ENCODE data around the gene ILF2.

Gene ILF2

GRCh38 chr1:153659656-153660055 lies 11.1 kb downstream of the ILF2 start:
- peaks cover 4 to 6% of the 10 kb centered on the region in 2 donors for H3K4me1 ChIP-seq (ENCODE audit: control insufficient read depth in 2 of 2, insufficient read depth in 1 of 2, low read depth in 1 of 2, low read length in 2 of 2)

GRCh38 chr1:153659175-153659534 lies 11.6 kb downstream of the ILF2 start:
- Histone ChIP-seq H3K27ac (replicated peaks; ENCODE audit: low read length) (peak overlapping the region; percentile 95), H3K9ac (ENCODE audit: low read depth, low read length, poor library complexity) (peak overlapping the region; percentile 92), H3K9me3 (replicated peaks in 1 of 2; ENCODE audit: control insufficient read depth in 2 of 2, insufficient read depth in 1 of 2, low read depth in 1 of 2, low read length in 2 of 2) (no peaks in the 10 kb centered on the region), H3K79me1 (ENCODE audit: low read depth, low read length) (peaks cover 5% of the 10 kb centered on the region), H2BK120ac (ENCODE audit: low read depth, low read length) (no peak overlapping the region), H2AK5ac (ENCODE audit: low read depth, low read length) (peak overlapping the region; percentile 6), H3K27me3 (ENCODE audit: control insufficient read depth in 3 of 3, insufficient read depth in 3 of 3, low read depth in 1 of 3, low read length in 3 of 3) (no peaks in the 10 kb centered on the region), H2BK15ac (ENCODE audit: low read length) (no peak overlapping the region), H4K91ac (ENCODE audit: low read depth, low read length, poor library complexity) (no peak overlapping the region), H3K4me1 (ENCODE audit: control insufficient read depth in 2 of 2, insufficient read depth in 1 of 2, low read depth in 1 of 2, low read length in 2 of 2) (peaks cover 4 to 6% of the 10 kb centered on the region in 2 donors), H3K4me3 (ENCODE audit: low read length in 2 of 2) (peak overlapping the region; percentile 76 to 97), H2BK12ac (ENCODE audit: low read length) (no peak overlapping the region), H3K18ac (ENCODE audit: low read length) (peak overlapping the region; percentile 100), H3K14ac (ENCODE audit: low read length) (no peak overlapping the region), H4K8ac (ENCODE audit: low read depth, low read length) (no peak overlapping the region), H3K4me2 (ENCODE audit: insufficient read depth, low read length, poor library complexity, severe bottlenecking) (peak overlapping the region; percentile 92), H2AFZ (ENCODE audit: low read length) (peak overlapping the region; percentile 98), H2BK5ac (ENCODE audit: low read length) (no peak overlapping the region), H3K36me3 (replicated peaks in 1 of 2; ENCODE audit: control insufficient read depth in 2 of 2, insufficient read depth in 2 of 2, low read length in 2 of 2) (peaks cover 21 to 44% of the 10 kb centered on the region in 2 donors), H3K4ac (ENCODE audit: low read length) (no peak overlapping the region), H3K23ac (ENCODE audit: low read depth, low read length, poor library complexity) (no peak overlapping the region)
- no CpG with 5 or more reads among the region's 8 CpGs for WGBS, 2 donors (ENCODE audit: extremely low coverage in 2 of 2, insufficient read length in 2 of 2, insufficient replicate concordance in 1 of 2)
- no peak for DNase-seq (ENCODE audit: low spot score)

More at GRCh38 chr1:153659656-153660055, 11.1 kb downstream of the ILF2 start:
- Histone ChIP-seq H2AFZ (ENCODE audit: low read length) (no peak overlapping the region), H3K9me3 (replicated peaks in 1 of 2; ENCODE audit: control insufficient read depth in 2 of 2, insufficient read depth in 1 of 2, low read depth in 1 of 2, low read length in 2 of 2) (no peaks in the 10 kb centered on the region), H2AK5ac (ENCODE audit: low read depth, low read length) (no peak overlapping the region), H3K4me2 (ENCODE audit: insufficient read depth, low read length, poor library complexity, severe bottlenecking) (no peak overlapping the region), H2BK120ac (ENCODE audit: low read depth, low read length) (no peak overlapping the region), H2BK5ac (ENCODE audit: low read length) (no peak overlapping the region), H3K23ac (ENCODE audit: low read depth, low read length, poor library complexity) (no peak overlapping the region), H3K9ac (ENCODE audit: low read depth, low read length, poor library complexity) (no peak overlapping the region), H3K36me3 (replicated peaks in 1 of 2; ENCODE audit: control insufficient read depth in 2 of 2, insufficient read depth in 2 of 2, low read length in 2 of 2) (peaks cover 25 to 49% of the 10 kb centered on the region in 2 donors), H4K91ac (ENCODE audit: low read depth, low read length, poor library complexity) (no peak overlapping the region), H3K79me1 (ENCODE audit: low read depth, low read length) (peaks cover 5% of the 10 kb centered on the region), H3K18ac (ENCODE audit: low read length) (no peak overlapping the region), H2BK12ac (ENCODE audit: low read length) (no peak overlapping the region), H2BK15ac (ENCODE audit: low read length) (no peak overlapping the region), H3K27ac (replicated peaks; ENCODE audit: low read length) (no peak overlapping the region), H4K8ac (ENCODE audit: low read depth, low read length) (no peak overlapping the region), H3K27me3 (ENCODE audit: control insufficient read depth in 3 of 3, insufficient read depth in 3 of 3, low read depth in 1 of 3, low read length in 3 of 3) (no peaks in the 10 kb centered on the region), H3K14ac (ENCODE audit: low read length) (no peak overlapping the region), H3K4ac (ENCODE audit: low read length) (no peak overlapping the region), H3K4me3 (ENCODE audit: low read length in 2 of 2) (peak overlapping the region in 1 of 2 donors; percentile 76)
- no CpG with 5 or more reads among the region's 9 CpGs for WGBS, 2 donors (ENCODE audit: extremely low coverage in 2 of 2, insufficient read length in 2 of 2, insufficient replicate concordance in 1 of 2)
- DNase-seq (ENCODE audit: low spot score): no peak

GRCh38 chr1:153658400-153659174 lies 12.2 kb downstream of the ILF2 start, which contains the start of gene SNAPIN:
Gene SNAPIN (plus strand): TSS chr1:153658703. CDS start chr1:153658744, 41 bp downstream.
- WGBS, 2 donors (ENCODE audit: extremely low coverage in 2 of 2, insufficient read length in 2 of 2, insufficient replicate concordance in 1 of 2): no CpG with 5 or more reads among the region's 53 CpGs
- Histone ChIP-seq H3K18ac (ENCODE audit: low read length) (peak within 1 kb of the TSS; percentile 100), H4K91ac (ENCODE audit: low read depth, low read length, poor library complexity) (peak within 1 kb of the TSS; percentile 99), H3K4ac (ENCODE audit: low read length) (no peak within 1 kb of the TSS), H3K4me3 (ENCODE audit: low read length in 2 of 2) (peak within 1 kb of the TSS; percentile 76 to 97), H3K9me3 (replicated peaks in 1 of 2; ENCODE audit: control insufficient read depth in 2 of 2, insufficient read depth in 1 of 2, low read depth in 1 of 2, low read length in 2 of 2) (no peaks in the 10 kb centered on the region), H3K9ac (ENCODE audit: low read depth, low read length, poor library complexity) (peak within 1 kb of the TSS; percentile 92), H3K23ac (ENCODE audit: low read depth, low read length, poor library complexity) (peak within 1 kb of the TSS; percentile 92), H2AK5ac (ENCODE audit: low read depth, low read length) (peak within 1 kb of the TSS; percentile 6), H2BK5ac (ENCODE audit: low read length) (no peak within 1 kb of the TSS), H3K4me1 (ENCODE audit: control insufficient read depth in 2 of 2, insufficient read depth in 1 of 2, low read depth in 1 of 2, low read length in 2 of 2) (peaks cover 4 to 6% of the 10 kb centered on the region in 2 donors), H2BK15ac (ENCODE audit: low read length) (peak within 1 kb of the TSS; percentile 67), H3K79me1 (ENCODE audit: low read depth, low read length) (peaks cover 5% of the 10 kb centered on the region), H2AFZ (ENCODE audit: low read length) (peak within 1 kb of the TSS; percentile 98), H3K4me2 (ENCODE audit: insufficient read depth, low read length, poor library complexity, severe bottlenecking) (peak within 1 kb of the TSS; percentile 92), H2BK12ac (ENCODE audit: low read length) (no peak within 1 kb of the TSS), H3K27me3 (ENCODE audit: control insufficient read depth in 3 of 3, insufficient read depth in 3 of 3, low read depth in 1 of 3, low read length in 3 of 3) (no peaks in the 10 kb centered on the region), H2BK120ac (ENCODE audit: low read depth, low read length) (no peak within 1 kb of the TSS), H3K27ac (replicated peaks; ENCODE audit: low read length) (peak within 1 kb of the TSS; percentile 95), H3K14ac (ENCODE audit: low read length) (no peak within 1 kb of the TSS), H3K36me3 (replicated peaks in 1 of 2; ENCODE audit: control insufficient read depth in 2 of 2, insufficient read depth in 2 of 2, low read length in 2 of 2) (peaks cover 18 to 39% of the 10 kb centered on the region in 2 donors), H4K8ac (ENCODE audit: low read depth, low read length) (no peak within 1 kb of the TSS)
- peak; percentile 81 for DNase-seq (ENCODE audit: low spot score)

GRCh38 chr1:153655333-153655732 lies 15.5 kb downstream of the ILF2 start:
- Histone ChIP-seq H3K4me3 (ENCODE audit: low read length in 2 of 2) (no peak overlapping the region), H3K27me3 (ENCODE audit: control insufficient read depth in 3 of 3, insufficient read depth in 3 of 3, low read depth in 1 of 3, low read length in 3 of 3) (no peaks in the 10 kb centered on the region), H3K4me1 (ENCODE audit: control insufficient read depth in 2 of 2, insufficient read depth in 1 of 2, low read depth in 1 of 2, low read length in 2 of 2) (peaks cover 4 to 6% of the 10 kb centered on the region in 2 donors), H2BK15ac (ENCODE audit: low read length) (no peak overlapping the region), H2BK5ac (ENCODE audit: low read length) (no peak overlapping the region), H3K23ac (ENCODE audit: low read depth, low read length, poor library complexity) (no peak overlapping the region), H3K18ac (ENCODE audit: low read length) (no peak overlapping the region), H2AFZ (ENCODE audit: low read length) (peak overlapping the region; percentile 55), H3K4me2 (ENCODE audit: insufficient read depth, low read length, poor library complexity, severe bottlenecking) (no peak overlapping the region), H3K9ac (ENCODE audit: low read depth, low read length, poor library complexity) (no peak overlapping the region), H3K79me1 (ENCODE audit: low read depth, low read length) (peaks cover 5% of the 10 kb centered on the region), H3K4ac (ENCODE audit: low read length) (no peak overlapping the region), H4K8ac (ENCODE audit: low read depth, low read length) (no peak overlapping the region), H3K27ac (replicated peaks; ENCODE audit: low read length) (no peak overlapping the region), H2AK5ac (ENCODE audit: low read depth, low read length) (no peak overlapping the region), H3K9me3 (replicated peaks in 1 of 2; ENCODE audit: control insufficient read depth in 2 of 2, insufficient read depth in 1 of 2, low read depth in 1 of 2, low read length in 2 of 2) (no peaks in the 10 kb centered on the region), H2BK12ac (ENCODE audit: low read length) (no peak overlapping the region), H3K14ac (ENCODE audit: low read length) (no peak overlapping the region), H4K91ac (ENCODE audit: low read depth, low read length, poor library complexity) (no peak overlapping the region), H2BK120ac (ENCODE audit: low read depth, low read length) (no peak overlapping the region), H3K36me3 (replicated peaks in 1 of 2; ENCODE audit: control insufficient read depth in 2 of 2, insufficient read depth in 2 of 2, low read length in 2 of 2) (peaks cover 0 to 6% of the 10 kb centered on the region in 2 donors)
- no CpG with 5 or more reads among the region's 3 CpGs for WGBS, 2 donors (ENCODE audit: extremely low coverage in 2 of 2, insufficient read length in 2 of 2, insufficient replicate concordance in 1 of 2)
- no peak for DNase-seq (ENCODE audit: low spot score)

Measured in neuronal stem cell (in vitro differentiated cells).